ENCODE results near the gene WNT5B.
A peak's percentile ranks its signal among the peaks of the same experiment; 100 is the strongest.
"Not testable (repeated sequence)": the region's sequence is repeated elsewhere in the genome, so short reads cannot be mapped to it uniquely, and the experiment has no call there.

Gene WNT5B

DNA sequence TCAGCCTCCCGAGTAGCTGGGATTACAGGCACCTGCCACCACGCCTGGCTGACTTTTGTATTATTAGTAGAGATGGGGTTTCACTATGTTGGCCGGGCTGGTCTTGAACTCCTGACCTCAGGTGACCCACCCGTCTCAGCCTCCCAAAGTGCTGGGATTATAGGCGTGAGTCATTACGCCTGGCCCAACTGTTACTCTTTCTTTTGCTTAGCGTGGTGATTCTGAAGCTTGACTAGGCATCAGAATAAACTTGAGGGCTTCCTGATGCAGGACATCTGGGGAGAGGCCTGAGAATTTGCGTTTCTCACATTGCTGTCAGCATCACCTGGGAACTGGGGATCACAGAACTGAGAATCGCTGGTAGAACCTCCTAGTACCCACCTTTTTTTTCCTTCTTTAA is 26.3 kb upstream of the WNT5B start:
- DNase-seq, result not testable (repeated sequence)

GRCh38 chr12:1603269-1603993 is 25.6 kb upstream of the WNT5B start:
- DNase-seq, result no peak

DNA sequence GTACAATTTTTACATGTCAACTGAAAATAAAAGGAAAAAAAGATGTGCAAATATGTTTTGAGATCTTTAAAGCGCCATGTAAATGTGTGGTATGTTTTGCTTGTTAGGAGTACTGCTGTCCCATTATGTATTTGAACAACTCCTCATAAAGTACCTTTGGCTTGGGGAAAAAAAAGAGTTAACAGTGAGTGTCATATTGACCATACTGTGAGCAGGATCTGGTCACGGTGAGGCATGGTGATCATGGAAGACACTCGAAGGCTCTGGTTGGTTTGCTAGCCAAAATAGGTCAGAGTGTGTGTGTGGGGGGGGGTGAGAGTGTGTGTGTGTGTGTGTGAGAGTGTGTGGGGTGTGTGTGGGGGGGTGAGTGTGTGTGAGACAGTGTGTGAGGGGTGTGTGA is 24.6 kb upstream of the WNT5B start:
- no peak for DNase-seq

DNA sequence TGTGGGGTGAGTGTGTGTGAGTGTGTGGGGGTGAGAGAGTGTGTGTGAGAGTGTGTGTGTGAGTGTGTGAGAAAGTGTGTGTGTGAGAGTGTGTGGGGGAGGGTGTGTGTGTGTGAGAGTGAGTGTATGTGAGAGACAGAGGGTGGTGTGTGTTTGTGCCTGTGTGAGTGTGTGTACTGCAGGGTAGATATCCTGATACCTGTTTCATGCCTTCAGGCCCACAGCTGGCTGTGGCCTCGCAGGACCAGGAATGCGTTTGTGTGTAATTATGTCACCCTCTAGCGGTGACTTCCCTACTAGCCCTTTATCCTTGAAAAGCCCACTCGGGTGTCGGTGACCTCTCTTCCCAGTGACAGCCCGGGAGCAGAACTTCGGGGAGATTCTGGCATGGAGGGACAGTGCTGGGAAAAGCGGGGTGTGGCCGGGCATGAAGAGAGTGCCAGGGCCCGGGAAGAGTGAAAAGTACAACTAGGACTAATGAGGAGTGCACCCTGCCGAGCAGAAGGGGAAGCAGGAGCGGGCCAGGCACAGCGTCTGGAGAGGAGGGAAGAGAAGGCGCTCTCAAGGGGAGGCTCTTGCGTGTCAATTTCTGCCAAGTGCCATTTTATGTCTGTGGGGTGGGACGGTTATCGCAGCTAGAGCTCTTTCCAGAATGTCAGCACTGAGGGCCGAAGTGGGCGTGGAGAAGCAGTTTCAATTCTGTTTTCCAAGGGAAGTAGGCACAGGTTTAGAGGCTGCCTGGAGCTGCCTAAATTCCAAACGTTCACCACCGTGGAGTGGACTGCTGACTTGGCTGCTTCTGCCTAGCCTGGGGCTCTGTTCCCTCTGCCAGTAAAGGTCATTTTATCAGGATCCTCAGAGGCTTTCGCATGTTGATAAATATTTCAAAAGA is 23.7 kb upstream of the WNT5B start:
- DNase-seq, result peak; percentile 72

- DNase-seq, result peak; percentile 80
These were observed 22.9 kb upstream of the WNT5B start for GRCh38 chr12:1606021-1606622.

DNA sequence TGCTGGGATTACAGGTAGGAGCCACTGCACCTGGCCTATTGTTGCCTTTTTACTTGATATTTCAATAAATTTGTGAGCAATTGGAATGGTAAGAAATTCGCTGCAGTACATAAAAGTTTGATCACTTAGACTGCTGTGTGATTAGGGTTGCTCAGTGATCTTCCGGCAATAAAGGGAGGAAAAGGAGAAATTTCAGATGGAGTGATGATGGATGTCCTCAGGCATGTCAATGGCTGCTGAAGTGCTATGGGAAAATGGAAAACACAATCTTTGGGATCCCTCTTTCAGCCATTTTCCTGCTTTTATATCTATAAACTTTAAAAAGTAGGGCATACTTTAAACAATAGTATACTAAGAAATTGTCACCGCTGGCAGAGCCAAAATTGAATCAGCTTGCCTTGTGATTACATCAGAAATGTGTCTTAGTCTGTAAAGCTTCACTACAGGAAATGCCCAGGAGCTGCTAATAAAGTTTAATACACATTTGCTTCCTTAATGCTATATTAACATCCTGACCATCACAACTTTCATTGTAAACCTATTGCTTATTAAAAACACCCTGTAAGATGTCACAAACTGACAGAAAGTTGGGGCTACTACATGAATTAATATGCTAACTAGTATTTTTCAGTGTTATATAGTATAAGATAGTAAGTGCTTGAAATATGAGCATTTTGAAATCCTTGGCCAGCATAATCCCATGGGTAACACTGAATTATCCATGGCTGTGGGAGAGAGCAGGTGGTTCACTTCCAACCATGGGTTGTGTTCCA is 20.9 kb upstream of the WNT5B start:
- no peak for DNase-seq

- DNase-seq, result no peak
These were observed 20.3 kb upstream of the WNT5B start for GRCh38 chr12:1608713-1609119.

DNA sequence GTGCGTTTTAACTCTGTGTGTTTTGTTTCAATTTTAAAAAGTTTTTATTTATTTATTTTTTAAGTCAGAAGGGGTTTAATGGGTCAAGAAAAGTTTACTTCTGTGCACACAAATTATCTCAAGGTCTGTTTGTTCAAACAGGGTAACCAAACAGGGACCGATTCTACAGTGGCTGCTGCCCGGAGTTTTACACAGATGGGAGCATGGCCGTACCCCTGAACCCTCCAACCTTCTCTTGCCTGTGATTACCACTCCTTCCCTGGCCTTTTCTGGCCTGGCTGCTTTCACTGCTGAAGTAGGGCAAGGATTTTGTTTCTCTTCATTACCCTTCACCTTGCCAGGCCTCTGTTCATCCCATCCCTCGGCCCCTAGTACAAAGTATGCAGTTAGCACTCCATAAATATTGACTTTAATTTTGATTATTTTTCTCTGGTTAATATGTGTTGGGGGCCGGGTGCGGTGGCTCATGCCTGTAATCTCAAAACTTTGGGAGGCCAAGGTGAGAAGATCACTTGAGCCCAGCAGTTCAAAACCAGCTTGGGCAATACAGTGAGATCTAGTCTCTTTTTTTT is 18.9 kb upstream of the WNT5B start:
- no peak for DNase-seq

DNA sequence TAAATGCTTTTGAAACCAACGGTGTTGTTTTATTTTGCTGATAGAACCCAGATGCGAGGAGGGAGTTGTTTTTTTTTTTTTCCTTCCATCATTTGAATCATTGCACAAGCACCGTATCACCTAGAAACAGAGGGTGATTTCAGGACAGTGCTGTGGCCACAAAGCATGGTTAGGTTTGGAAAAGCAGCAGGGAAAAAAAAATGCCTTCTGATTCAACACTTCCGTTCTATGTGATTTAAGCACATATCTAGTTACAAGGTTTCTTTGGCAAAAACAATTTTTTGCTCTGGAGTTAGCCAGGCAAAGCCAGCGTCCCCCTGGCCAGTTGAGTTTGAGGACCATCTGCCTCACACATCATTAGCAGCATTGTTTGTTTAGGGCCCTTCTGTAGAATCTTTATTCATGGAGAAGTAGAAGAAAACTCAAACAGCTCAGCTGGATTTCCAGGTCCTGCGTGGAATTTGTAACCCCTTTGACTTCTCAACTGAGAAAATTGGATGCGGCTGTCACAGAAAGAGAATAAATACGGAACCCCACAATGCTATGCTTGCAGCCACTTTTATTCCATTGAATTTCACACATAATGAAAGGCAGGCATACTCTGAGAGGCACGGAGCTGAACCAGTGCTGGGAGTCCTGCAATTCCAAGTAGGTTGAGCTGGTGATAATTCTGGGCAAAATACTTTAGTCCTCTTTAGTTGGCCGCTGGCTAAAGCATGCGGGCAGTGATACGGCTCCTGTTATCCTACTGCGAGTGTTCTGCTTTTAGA is 17.0 kb upstream of the WNT5B start:
- DNase-seq, result no peak

DNA sequence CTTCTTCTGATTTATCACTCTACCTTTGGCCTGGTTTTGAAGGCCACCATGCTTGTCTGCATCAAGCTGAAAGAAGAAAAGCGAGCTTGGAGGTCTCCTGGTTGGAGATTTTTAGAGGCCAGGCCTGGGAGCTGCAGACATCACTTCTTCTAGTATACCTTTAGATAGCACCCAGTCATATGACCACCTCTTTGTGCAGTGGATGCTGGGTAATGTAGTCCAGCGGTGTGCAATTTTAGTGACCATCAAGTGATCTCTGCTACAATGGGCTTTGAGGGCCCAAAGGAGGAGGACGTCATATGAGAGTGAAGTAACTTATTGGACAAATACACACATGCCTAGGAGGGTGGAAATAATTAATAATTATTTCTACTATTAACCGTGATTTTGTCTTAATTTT is 15.2 kb upstream of the WNT5B start:
- no peak for DNase-seq

- DNase-seq, result no peak
These were observed 14.7 kb upstream of the WNT5B start for GRCh38 chr12:1614360-1614759.

- no peak for DNase-seq
These were observed 12.6 kb upstream of the WNT5B start for GRCh38 chr12:1616233-1617066.

DNA sequence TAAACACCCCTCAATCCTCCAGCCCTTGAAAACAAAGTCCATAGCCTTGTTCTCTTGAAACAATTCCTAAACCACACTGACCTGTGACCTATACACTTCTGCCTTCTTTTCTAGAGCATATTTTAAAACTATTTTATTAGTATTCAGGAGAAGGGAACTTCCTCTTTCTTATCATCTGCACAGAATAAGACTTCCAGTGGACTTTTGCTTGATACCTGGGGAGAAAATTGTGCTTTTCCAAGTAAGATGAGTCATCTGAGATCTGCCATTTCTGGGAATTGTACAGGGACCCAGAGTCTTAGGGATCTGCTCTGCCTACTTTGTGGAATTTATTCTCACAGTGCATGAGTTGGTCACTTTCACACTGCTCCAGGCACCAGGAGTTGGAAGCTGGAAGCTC is 10.5 kb upstream of the WNT5B start:
- DNase-seq, result no peak

DNA sequence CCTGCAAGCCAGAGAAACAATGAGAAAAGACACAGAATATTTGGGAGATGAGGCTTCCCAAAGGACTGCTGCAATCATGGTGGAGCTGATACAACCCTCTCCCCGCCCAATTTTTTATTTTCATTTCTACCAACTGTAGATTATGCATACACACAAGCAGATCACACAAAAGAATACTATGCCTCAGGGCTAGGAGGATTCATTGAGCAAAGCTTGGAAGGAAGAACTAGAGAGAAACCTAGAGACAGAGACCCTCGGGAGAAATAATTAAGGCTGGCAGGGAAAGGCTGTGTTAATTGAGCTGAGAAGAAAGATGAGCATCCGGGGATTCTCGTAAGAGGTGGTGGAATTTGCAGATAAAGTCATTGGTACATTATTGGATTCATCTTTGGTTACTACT is 9.9 kb upstream of the WNT5B start:
- DNase-seq, result no peak

DNA sequence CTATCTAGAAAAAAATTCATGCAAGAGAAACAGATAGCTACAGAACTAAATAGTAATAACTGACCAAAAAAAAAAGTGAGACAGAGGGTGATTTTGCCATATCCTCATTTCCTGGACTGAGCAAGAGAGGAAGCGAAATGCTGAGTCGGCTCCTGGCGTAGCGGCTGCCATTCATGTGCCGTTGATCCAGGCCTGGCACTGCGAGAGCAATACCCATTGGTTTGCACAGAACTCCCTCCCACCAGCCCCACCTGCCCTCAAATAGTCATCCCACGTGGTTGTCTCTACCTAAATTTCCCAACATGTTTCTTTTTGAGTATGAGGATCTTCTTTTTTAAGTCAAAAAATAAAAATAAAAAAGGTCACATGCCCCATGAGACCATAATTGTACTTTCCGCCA is 9.4 kb upstream of the WNT5B start:
- DNase-seq, result no peak

DNA sequence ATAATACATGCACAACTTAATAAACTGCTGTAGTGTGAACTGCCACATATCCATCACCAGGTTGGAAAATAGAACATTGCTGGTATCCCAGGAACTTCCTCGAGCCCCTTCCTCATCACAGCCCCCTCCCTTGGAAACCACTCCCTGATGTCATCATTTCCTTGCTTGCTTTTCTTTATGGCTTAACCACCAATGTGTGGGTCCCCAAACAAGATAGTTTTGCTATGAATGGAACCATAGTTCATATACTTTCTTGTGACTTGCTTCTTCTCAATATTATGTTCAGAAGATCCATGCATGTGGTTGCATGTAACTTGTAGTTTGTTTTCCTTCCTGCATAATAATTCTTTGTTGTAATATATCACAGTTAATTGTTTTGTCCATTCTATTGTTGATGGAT is 8.9 kb upstream of the WNT5B start:
- no peak for DNase-seq

GRCh38 chr12:1622406-1622805 is 6.6 kb upstream of the WNT5B start:
- DNase-seq, result no peak

GRCh38 chr12:1629338-1630132 is 504 bp downstream of the WNT5B start:
- DNase-seq, result no peak

GRCh38 chr12:1630133-1630826 is 1.2 kb downstream of the WNT5B start:
- DNase-seq, result peak; percentile 4

Data from CD4-positive, alpha-beta T cell treated with Interleukin-6 for 4 hours (primary cell).